ENCODE results near the gene ADH1A. TPM values are rescaled to one million over a fixed set of nuclear protein-coding genes. Genes with fewer than 3 reads are reported as not detected.
A peak's percentile ranks its signal among the peaks of the same experiment; 100 is the strongest.
"Not testable (repeated sequence)": the region's sequence is repeated elsewhere in the genome, so short reads cannot be mapped to it uniquely, and the experiment has no call there.

The ADH1A gene
- total RNA-seq, 1 experiment from 2014 or later = 0.21 TPM

DNA sequence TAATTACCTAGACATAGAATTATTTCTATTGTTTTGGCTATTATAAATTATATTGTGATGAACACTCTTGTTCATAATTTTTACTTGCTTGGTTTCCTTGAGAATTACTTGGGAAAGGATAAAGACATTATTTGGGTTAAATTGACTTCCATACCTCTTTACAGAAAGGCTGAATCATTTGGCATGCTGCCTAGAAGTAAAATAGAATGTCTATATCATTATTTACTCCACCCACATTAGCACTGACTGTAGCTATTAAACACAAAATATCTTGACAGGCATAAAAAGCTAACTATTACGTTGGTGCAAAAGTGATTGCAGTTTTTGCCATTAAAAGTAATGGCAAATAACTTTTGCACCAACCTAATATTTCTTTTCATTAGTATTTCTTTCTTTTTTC lies 42.1 kb downstream of the ADH1A start:
- ChIA-PET CTCF (no interaction called here), POLR2A (no interaction called here)
- peaks cover 5% of the 10 kb centered on the region for H3K4me1 Mint-ChIP-seq (ENCODE audit: insufficient read depth, unreplicated experiment)
- no peak overlapping the region for H3K27ac Mint-ChIP-seq (ENCODE audit: low read depth, unreplicated experiment)
- peaks cover 23% of the 10 kb centered on the region for H3K9me3 Mint-ChIP-seq (ENCODE audit: unreplicated experiment)
- intact Hi-C loops (cut with micrococcal nuclease) = no loop called here
- H3K4me3 Mint-ChIP-seq (ENCODE audit: unreplicated experiment) = no peak overlapping the region
- TF ChIP-seq, protein P1, sequence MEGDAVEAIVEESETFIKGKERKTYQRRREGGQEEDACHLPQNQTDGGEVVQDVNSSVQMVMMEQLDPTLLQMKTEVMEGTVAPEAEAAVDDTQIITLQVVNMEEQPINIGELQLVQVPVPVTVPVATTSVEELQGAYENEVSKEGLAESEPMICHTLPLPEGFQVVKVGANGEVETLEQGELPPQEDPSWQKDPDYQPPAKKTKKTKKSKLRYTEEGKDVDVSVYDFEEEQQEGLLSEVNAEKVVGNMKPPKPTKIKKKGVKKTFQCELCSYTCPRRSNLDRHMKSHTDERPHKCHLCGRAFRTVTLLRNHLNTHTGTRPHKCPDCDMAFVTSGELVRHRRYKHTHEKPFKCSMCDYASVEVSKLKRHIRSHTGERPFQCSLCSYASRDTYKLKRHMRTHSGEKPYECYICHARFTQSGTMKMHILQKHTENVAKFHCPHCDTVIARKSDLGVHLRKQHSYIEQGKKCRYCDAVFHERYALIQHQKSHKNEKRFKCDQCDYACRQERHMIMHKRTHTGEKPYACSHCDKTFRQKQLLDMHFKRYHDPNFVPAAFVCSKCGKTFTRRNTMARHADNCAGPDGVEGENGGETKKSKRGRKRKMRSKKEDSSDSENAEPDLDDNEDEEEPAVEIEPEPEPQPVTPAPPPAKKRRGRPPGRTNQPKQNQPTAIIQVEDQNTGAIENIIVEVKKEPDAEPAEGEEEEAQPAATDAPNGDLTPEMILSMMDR (IDR thresholded peaks at IDR 0.05; ENCODE audit: unreplicated experiment) = no peak
- BruUV-seq (replicated peaks) = no TSS peak
- H3K36me3 Mint-ChIP-seq (ENCODE audit: insufficient read depth, unreplicated experiment) = no peaks in the 10 kb centered on the region
- peak; percentile 43 for DNase-seq (ENCODE audit: unreplicated experiment)
- H3K27me3 Mint-ChIP-seq (ENCODE audit: insufficient read depth, unreplicated experiment) = no peaks in the 10 kb centered on the region

DNA sequence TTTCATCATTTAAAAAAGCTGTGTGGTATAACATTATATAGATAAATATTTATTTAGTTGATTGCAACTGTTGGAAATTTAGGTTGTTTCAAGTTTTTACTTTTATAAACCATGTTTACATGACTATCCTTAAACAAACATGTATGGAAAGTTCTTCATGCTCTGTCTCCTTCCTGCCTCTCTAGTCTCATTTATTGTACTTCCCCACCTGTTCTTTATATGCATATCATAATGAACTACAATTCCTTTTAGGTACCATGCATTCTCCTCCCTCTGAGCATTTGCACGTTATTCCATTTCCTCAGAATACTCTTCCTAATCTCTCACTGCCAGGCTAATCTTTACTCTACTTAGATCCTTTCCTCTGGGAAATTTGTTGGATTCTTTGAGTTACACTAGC lies 54.8 kb downstream of the ADH1A start:
- no peak overlapping the region for H3K27ac Mint-ChIP-seq (ENCODE audit: low read depth, unreplicated experiment)
- no TSS peak for BruUV-seq (replicated peaks)
- peaks cover 9% of the 10 kb centered on the region for H3K9me3 Mint-ChIP-seq (ENCODE audit: unreplicated experiment)
- H3K27me3 Mint-ChIP-seq (ENCODE audit: insufficient read depth, unreplicated experiment) = no peaks in the 10 kb centered on the region
- TF ChIP-seq, protein P1 (IDR thresholded peaks at IDR 0.05; ENCODE audit: unreplicated experiment) = no peak
- ChIA-PET CTCF (no interaction called here), POLR2A (no interaction called here)
- H3K4me1 Mint-ChIP-seq (ENCODE audit: insufficient read depth, unreplicated experiment) = no peaks in the 10 kb centered on the region
- H3K4me3 Mint-ChIP-seq (ENCODE audit: unreplicated experiment) = no peak overlapping the region
- no peak for DNase-seq (ENCODE audit: unreplicated experiment)
- intact Hi-C loops (cut with micrococcal nuclease) = no loop called here
- H3K36me3 Mint-ChIP-seq (ENCODE audit: insufficient read depth, unreplicated experiment) = no peaks in the 10 kb centered on the region

DNA sequence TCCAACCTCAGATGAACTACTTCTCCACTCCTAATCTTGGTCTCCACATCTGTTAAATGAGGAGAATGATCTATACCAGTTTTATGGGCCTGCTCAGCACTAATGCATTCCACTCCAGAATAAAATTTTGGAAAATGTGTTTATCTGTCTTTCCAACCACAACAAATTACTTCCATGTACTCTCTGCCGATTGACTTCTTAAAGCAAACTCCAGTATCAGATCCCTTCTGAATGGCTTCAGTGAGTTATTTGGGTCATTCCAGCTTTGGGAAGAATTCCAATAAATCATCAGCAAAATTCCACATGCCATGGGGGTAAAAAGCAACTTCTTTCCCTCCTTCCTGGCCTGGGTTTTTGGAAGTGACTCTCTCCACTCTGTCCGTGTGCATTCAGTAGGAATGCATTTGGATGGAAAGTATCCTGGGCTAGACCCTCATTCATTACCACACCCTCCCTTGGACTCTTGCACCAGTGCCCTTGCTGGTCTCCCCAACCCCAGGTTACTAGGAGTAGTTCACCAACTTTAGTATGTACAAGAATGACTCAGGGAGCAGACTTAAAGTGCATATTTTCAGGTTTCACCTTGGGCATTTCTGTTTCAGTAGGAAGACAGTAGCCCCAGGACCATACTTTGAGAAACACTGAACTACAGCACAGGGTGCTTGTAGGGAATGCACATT lies 56.3 kb downstream of the ADH1A start:
- BruUV-seq (replicated peaks) = no TSS peak
- intact Hi-C loops (cut with micrococcal nuclease) = no loop called here
- ChIA-PET CTCF (interaction anchor here (0.5 to 0.6 kb wide), 2 partner anchors 134 to 171 kb away, joined by 3 read pairs; no protein-coding TSS in a partner anchor), POLR2A (no interaction called here)
- DNase-seq (ENCODE audit: unreplicated experiment) = no peak
- no peak overlapping the region for H3K4me3 Mint-ChIP-seq (ENCODE audit: unreplicated experiment)
- H3K4me1 Mint-ChIP-seq (ENCODE audit: insufficient read depth, unreplicated experiment) = no peaks in the 10 kb centered on the region
- H3K27me3 Mint-ChIP-seq (ENCODE audit: insufficient read depth, unreplicated experiment) = no peaks in the 10 kb centered on the region
- H3K27ac Mint-ChIP-seq (ENCODE audit: low read depth, unreplicated experiment) = no peak overlapping the region
- H3K9me3 Mint-ChIP-seq (ENCODE audit: unreplicated experiment) = peaks cover 24% of the 10 kb centered on the region
- TF ChIP-seq, protein P1 (IDR thresholded peaks at IDR 0.05; ENCODE audit: unreplicated experiment) = no peak
- no peaks in the 10 kb centered on the region for H3K36me3 Mint-ChIP-seq (ENCODE audit: insufficient read depth, unreplicated experiment)

DNA sequence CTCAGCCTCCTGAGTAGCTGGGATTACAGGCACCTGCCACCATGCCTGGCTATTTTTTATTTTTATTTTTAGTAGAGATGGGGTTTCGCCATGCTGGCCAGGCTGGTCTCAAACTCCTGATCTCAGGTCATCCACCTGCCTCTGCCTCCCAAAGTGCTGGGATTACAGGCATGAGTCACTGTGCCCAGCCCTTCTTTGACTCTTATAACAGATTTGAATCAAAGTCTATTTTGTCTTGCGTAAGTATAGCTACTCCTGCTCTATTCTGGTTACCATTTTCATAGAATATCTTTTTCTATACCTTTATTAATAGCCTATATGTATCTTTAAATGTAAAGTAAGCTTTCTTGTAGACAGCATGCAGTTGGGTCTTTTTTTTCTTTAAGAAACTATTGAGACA lies 57.4 kb downstream of the ADH1A start:
- H3K9me3 Mint-ChIP-seq (ENCODE audit: unreplicated experiment) = peaks cover 22% of the 10 kb centered on the region
- DNase-seq (ENCODE audit: unreplicated experiment) = peak; percentile 9
- H3K27me3 Mint-ChIP-seq (ENCODE audit: insufficient read depth, unreplicated experiment); BruUV-seq (replicated peaks); H3K4me1 Mint-ChIP-seq (ENCODE audit: insufficient read depth, unreplicated experiment); POLR2A ChIA-PET; H3K36me3 Mint-ChIP-seq (ENCODE audit: insufficient read depth, unreplicated experiment); H3K4me3 Mint-ChIP-seq (ENCODE audit: unreplicated experiment); H3K27ac Mint-ChIP-seq (ENCODE audit: low read depth, unreplicated experiment); intact Hi-C loops (cut with micrococcal nuclease): not testable (repeated sequence)
- CTCF ChIA-PET = interaction anchor here (0.7 kb wide), 1 partner anchor 71 kb away, joined by 3 read pairs; no protein-coding TSS in a partner anchor

DNA sequence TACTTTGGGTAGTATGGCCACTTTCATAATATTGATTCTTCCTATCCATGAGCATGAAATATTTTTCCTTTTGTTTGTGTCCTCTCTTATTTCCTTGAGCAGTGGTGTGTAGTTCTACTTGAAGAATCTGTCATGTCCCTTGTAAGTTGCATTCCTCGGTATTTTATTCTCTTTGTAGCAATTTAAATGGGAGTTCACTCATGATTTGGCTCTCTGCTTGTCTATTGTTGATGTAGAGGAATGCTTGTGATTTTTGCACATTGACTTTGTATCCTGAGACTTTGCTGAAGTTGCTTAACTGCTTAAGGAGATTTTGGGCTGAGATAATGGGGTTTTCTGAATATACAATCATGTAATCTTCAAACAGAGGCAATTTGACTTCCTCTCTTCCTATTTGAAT lies 62.1 kb downstream of the ADH1A start:
- H3K4me3 Mint-ChIP-seq (ENCODE audit: unreplicated experiment); H3K36me3 Mint-ChIP-seq (ENCODE audit: insufficient read depth, unreplicated experiment); POLR2A ChIA-PET; DNase-seq (ENCODE audit: unreplicated experiment); CTCF ChIA-PET; intact Hi-C loops (cut with micrococcal nuclease); BruUV-seq (replicated peaks); H3K27ac Mint-ChIP-seq (ENCODE audit: low read depth, unreplicated experiment); H3K4me1 Mint-ChIP-seq (ENCODE audit: insufficient read depth, unreplicated experiment); H3K27me3 Mint-ChIP-seq (ENCODE audit: insufficient read depth, unreplicated experiment): not testable (repeated sequence)
- H3K9me3 Mint-ChIP-seq (ENCODE audit: unreplicated experiment) = peaks cover 16% of the 10 kb centered on the region

DNA sequence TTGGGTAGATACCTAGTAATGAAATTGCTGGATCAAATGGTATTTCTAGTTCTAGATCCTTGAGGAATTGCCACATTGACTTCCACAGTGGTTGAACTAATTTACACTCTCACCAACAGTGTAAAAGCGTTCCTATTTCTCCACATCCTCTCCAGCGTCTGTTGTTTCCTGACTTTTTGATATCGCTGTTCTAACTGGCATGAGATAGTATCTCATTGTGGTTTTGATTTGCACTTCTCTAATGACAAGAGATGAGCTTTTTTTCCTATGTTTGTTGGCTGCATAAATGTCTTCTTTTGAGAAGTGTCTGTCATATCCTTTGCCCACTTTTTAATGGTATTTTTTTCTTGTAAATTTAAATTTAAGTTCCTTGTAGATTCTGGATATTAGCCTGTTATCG lies 63.1 kb downstream of the ADH1A start:
- intact Hi-C loops (cut with micrococcal nuclease); BruUV-seq (replicated peaks); H3K36me3 Mint-ChIP-seq (ENCODE audit: insufficient read depth, unreplicated experiment); H3K27ac Mint-ChIP-seq (ENCODE audit: low read depth, unreplicated experiment); DNase-seq (ENCODE audit: unreplicated experiment); POLR2A ChIA-PET; H3K4me1 Mint-ChIP-seq (ENCODE audit: insufficient read depth, unreplicated experiment); CTCF ChIA-PET; H3K27me3 Mint-ChIP-seq (ENCODE audit: insufficient read depth, unreplicated experiment); H3K4me3 Mint-ChIP-seq (ENCODE audit: unreplicated experiment): not testable (repeated sequence)
- H3K9me3 Mint-ChIP-seq (ENCODE audit: unreplicated experiment) = peaks cover 16% of the 10 kb centered on the region
